Left ventricle myocardium inferior (tissue), 1 donor: ENCODE data around the gene ELMO1. TPM values are rescaled to one million over a fixed set of nuclear protein-coding genes. Genes with fewer than 3 reads are reported as not detected.

Experiments used
- DNase-seq: peaks from one replicate; pipeline ENCODE4 v3.0.0-alpha.2; 2020
- H3K27ac ChIP-seq: fragments of 200-600 bp; replicated peaks from 2 replicates; pipeline ENCODE4 v1.8.0; 2021
- H3K27me3 ChIP-seq: fragments of 200-600 bp; 2 replicates; pipeline ENCODE4 v1.8.0; 2021; ENCODE audit warnings: low read depth
- H3K36me3 ChIP-seq: fragments of 200-600 bp; 2 replicates; pipeline ENCODE4 v1.8.0; 2021
- H3K4me1 ChIP-seq: fragments of 200-600 bp; 2 replicates; pipeline ENCODE4 v1.8.0; 2021
- H3K4me3 ChIP-seq: fragments of 200-600 bp; 2 replicates; pipeline ENCODE4 v1.8.0; 2021; ENCODE audit warnings: mild to moderate bottlenecking, moderate library complexity
- H3K9me3 ChIP-seq: fragments of 200-600 bp; replicated peaks from 2 replicates; pipeline ENCODE4 v1.8.0; 2021
- CTCF ChIP-seq: fragments of 200-600 bp; IDR thresholded peaks from 2 replicates; pipeline ENCODE4 v1.8.0; 2021; ENCODE audit warnings: antibody characterized with exemption, mild to moderate bottlenecking, borderline replicate concordance
- intact Hi-C: fragments of 100-400 bp; cut with micrococcal nuclease; formaldehyde crosslinking; loops from one replicate; pipeline ENCODE4 v1.11.0; 2022
- total RNA-seq: library from RNA; stranded (reverse); fragmentation: NEBNext Ultra II Directional; extraction: Animal tissue kit (Norgen Biotek cat#: 25700); gene quantifications from one replicate; pipeline ENCODE4 v1.2.1, GENCODE V29; 2021
- donor health status: DM: no; HTN: yes; CAD: no; lungs with severe emphysema.

ELMO1 gene
- total RNA-seq, 1 donor from 2014 or later, result 10.0 TPM

- Histone ChIP-seq H3K4me1 (peaks cover 28% of the 10 kb centered on the region), H3K27ac (no peak overlapping the region)
- intact Hi-C loops, result no loop called here
These were observed 477.8 kb downstream of the ELMO1 start for GRCh38 chr7:36970551-36971514.

GRCh38 chr7:36969376-36969775 is 479.3 kb downstream of the ELMO1 start:
- intact Hi-C loops, result no loop called here
- Histone ChIP-seq H3K4me3 (no peak overlapping the region), H3K36me3 (peaks cover 4% of the 10 kb centered on the region), H3K9me3 (no peaks in the 10 kb centered on the region), H3K4me1 (peaks cover 38% of the 10 kb centered on the region), H3K27ac (no peak overlapping the region), H3K27me3 (no peaks in the 10 kb centered on the region)
- no peak for DNase-seq
- no peak for TF ChIP-seq CTCF

More at GRCh38 chr7:36970551-36971514, 477.8 kb downstream of the ELMO1 start:
- no peak for DNase-seq
- Histone ChIP-seq H3K27me3 (no peaks in the 10 kb centered on the region), H3K9me3 (no peaks in the 10 kb centered on the region), H3K36me3 (peaks cover 4% of the 10 kb centered on the region), H3K4me3 (no peak overlapping the region)
- TF ChIP-seq CTCF, result no peak

GRCh38 chr7:36967387-36967786 is 481.3 kb downstream of the ELMO1 start:
- peak; percentile 90 for TF ChIP-seq CTCF
- Histone ChIP-seq H3K36me3 (no peaks in the 10 kb centered on the region), H3K4me3 (no peak overlapping the region), H3K9me3 (no peaks in the 10 kb centered on the region), H3K4me1 (peaks cover 37% of the 10 kb centered on the region), H3K27ac (peak overlapping the region; percentile 49), H3K27me3 (no peaks in the 10 kb centered on the region)
- intact Hi-C loops, result no loop called here
- peak; percentile 35 for DNase-seq

- no peaks in the 10 kb centered on the region for H3K27me3 ChIP-seq
- H3K36me3 ChIP-seq, result no peaks in the 10 kb centered on the region
- DNase-seq, result no peak
- no peaks in the 10 kb centered on the region for H3K9me3 ChIP-seq
- intact Hi-C loops, result no loop called here
- H3K27ac ChIP-seq, result peak overlapping the region; percentile 49
- peaks cover 31% of the 10 kb centered on the region for H3K4me1 ChIP-seq
- no peak for TF ChIP-seq CTCF
- H3K4me3 ChIP-seq, result no peak overlapping the region
These were observed 482.0 kb downstream of the ELMO1 start for GRCh38 chr7:36966636-36967035.

- H3K4me1 ChIP-seq, result peaks cover 31% of the 10 kb centered on the region
- DNase-seq, result no peak
- no peaks in the 10 kb centered on the region for H3K36me3 ChIP-seq
- no peak overlapping the region for H3K4me3 ChIP-seq
- no peak for TF ChIP-seq CTCF
- no peaks in the 10 kb centered on the region for H3K9me3 ChIP-seq
- H3K27me3 ChIP-seq, result no peaks in the 10 kb centered on the region
- intact Hi-C loops, result no loop called here
- H3K27ac ChIP-seq, result peak overlapping the region; percentile 49
These were observed 482.6 kb downstream of the ELMO1 start for GRCh38 chr7:36966039-36966438.
